ENCODE data around the gene SLCO1B3.
A peak's percentile ranks its signal among the peaks of the same experiment; 100 is the strongest.
"Not testable (repeated sequence)": the region's sequence is repeated elsewhere in the genome, so short reads cannot be mapped to it uniquely, and the experiment has no call there.

SLCO1B3 gene, protein sequence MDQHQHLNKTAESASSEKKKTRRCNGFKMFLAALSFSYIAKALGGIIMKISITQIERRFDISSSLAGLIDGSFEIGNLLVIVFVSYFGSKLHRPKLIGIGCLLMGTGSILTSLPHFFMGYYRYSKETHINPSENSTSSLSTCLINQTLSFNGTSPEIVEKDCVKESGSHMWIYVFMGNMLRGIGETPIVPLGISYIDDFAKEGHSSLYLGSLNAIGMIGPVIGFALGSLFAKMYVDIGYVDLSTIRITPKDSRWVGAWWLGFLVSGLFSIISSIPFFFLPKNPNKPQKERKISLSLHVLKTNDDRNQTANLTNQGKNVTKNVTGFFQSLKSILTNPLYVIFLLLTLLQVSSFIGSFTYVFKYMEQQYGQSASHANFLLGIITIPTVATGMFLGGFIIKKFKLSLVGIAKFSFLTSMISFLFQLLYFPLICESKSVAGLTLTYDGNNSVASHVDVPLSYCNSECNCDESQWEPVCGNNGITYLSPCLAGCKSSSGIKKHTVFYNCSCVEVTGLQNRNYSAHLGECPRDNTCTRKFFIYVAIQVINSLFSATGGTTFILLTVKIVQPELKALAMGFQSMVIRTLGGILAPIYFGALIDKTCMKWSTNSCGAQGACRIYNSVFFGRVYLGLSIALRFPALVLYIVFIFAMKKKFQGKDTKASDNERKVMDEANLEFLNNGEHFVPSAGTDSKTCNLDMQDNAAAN

DNA sequence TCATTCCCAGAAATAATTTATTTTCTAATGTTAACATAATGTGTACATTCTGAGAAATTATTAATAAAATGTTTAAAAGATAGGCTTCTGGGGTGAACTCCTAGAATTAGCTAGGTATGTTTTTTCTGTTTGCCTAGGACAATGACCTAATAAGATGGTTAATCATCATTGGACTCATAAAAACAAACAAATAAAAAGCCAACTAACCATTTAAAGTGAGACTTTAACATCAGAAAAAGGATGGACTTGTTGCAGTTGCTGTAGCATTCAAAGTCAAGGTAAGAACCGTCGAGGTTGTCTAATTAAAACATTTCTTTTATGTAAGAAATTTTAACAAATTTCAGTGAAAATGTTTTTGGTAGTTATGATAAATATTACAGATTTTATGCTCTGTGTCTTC is at the start of gene SLCO1B3:
SLCO1B3 (plus strand) TSS at position 219 of the 400 bp plus-strand sequence. CDS start 5,034 bp downstream, outside the sequence.
- DNase-seq: no peak

DNA sequence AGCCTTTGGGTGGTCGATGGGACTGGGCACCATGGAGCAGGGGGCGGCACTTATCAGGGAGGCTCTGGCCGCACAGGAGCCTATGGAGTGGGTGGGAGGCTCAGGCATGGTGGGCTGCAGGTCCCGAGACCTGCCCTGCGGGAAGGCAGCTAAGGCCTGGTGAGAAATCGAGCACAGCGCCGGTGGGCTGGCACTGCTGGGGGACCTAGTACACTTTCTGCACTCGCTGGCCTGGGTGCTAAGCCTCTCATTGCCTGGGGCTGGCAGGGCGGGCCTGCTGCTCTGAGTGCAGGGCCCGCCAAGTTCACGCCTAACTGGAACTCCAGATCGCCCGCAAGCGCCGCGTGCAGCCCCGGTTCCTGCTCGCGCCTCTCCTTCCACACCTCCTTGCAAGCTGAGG is 33.1 kb upstream of the SLCO1B3 start:
- no peak for DNase-seq

DNA sequence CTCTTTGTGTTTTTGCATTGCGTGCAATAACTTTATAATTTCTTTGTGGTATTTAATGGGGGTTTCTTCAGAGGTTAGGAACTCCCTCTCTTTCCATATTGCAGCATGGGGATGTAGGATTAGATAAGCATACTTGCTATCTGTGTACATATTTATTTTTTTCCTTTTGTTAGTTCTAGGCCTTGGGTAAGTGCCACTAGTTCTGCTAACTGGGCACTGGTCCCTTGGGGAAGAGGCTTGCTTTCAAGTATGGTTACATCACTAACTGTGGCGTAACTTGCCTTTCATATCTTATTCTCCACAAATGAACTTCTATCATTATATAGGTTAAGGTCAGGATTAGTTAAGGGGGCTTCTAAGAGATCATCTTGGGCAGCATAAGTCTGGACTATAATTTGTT is 31.5 kb upstream of the SLCO1B3 start:
- DNase-seq: no peak

DNA sequence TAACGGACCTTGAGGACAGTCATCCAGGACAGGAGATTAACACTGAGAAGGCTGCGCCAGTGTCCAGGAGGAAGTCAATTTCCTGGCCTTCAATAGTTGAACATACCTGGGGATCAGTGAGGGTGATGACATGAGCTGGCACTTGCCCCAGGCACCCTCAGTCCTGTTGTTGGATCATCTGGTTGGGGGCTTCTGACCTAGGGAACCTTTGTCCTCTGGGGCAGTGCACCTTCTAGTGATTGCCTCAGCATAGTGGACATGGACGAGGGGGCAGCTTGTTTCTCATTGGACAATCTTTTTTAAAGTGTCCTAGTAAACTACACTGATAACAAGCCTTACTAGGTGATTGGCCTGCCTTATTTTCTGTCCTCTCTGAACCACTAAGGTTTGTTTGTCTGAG is 30.5 kb upstream of the SLCO1B3 start:
- DNase-seq: not testable (repeated sequence)

DNA sequence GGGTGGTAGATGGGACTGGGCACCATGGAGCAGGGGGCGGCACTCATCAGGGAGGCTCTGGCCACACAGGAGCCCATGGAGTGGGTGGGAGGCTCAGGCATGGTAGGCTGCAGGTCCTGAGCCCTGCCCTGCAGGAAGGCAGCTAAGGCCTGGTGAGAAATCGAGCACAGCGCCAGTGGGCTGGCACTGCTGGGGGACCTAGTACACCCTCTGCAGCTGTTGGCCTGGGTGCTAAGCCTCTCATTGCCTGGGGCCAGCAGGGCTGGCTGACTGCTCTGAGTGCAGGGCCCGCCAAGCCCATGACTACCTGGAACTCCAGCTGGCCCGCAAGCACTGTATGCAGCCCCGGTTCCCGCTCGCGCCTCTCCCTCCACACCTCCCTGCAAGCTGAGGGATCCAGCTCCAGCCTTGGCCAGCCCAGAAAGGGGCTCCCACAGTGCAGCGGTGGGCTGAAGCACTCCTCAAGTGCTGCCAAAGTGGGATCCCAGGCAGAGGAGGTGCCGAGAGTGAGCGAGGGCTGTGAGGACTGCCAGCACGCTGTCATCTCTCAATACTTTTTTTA is 26.6 kb upstream of the SLCO1B3 start:
- DNase-seq: not testable (repeated sequence)

DNA sequence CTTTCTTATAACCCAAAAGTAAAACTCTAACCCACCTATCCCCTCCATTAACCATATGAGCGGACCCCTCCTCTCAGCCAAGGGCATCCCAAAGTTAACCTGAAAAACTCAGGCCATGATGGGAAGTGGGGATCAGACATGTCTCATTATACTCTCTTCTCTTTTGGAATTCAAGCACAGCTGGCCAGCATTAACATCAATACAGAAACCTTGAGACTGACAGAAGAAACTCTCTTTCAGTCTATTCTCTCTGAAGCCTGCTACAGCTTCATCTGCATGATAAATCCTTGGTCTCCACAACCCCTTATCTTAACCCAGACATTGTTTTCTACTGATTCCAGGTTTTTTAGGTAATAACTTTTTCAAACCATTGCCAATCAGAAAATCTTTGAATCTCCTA is 17.5 kb upstream of the SLCO1B3 start:
- no peak for DNase-seq

DNA sequence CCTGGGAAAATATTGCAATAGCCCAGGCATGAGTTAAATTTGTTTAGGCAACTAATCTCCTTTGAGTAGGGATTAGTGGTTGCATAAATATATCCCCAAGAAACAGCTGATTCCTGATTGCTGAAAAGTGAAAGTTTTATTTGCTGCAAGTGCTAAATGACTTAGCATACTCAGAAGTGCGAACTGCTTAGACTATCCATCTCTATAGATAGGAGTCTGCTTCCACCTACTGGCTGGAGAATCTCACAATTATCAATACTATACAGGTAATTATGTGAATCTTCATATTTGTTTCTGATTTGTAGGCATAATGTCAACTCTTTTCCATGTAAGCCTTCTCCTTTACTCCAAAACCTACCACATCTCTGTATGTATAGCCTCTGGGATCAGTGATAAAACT is 12.0 kb upstream of the SLCO1B3 start:
- peak; percentile 20 for DNase-seq

DNA sequence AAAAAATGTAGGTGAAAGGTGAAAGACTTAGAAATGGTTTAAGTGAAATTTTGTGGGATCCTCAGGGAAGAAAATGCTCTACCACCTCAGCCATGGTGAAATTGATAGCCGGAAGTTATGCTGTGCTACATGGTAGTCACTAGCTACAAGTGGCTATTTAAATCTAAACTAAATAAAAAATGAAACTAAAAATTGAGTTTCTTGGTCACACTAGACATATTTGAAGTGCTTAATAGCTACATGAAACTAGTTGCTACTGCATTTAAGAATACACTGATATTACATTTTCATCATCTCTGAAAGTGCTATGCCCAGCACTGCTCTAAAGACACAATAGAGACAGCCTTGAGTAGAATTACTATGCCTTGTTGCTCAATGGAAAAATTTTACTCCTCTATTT is 10.3 kb upstream of the SLCO1B3 start:
- DNase-seq: no peak

DNA sequence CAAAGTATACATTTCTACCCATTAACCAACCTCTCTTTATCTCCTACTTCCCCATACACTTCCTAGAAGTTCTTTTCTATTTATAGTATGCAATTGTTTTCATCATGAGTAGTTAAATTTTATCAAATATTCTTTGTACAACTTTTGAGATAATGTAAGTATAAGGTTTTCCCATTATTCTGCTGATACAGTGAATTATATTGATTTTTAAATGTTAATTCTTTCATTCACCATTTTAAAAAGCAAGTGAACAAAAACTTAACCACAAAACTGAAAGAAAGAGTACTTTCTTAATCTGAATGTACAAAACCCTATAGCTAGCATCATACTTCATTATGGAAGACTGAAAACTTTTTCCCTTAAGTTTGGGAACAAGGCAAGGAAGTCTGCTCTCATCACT is 9.5 kb upstream of the SLCO1B3 start:
- no peak for DNase-seq

DNA sequence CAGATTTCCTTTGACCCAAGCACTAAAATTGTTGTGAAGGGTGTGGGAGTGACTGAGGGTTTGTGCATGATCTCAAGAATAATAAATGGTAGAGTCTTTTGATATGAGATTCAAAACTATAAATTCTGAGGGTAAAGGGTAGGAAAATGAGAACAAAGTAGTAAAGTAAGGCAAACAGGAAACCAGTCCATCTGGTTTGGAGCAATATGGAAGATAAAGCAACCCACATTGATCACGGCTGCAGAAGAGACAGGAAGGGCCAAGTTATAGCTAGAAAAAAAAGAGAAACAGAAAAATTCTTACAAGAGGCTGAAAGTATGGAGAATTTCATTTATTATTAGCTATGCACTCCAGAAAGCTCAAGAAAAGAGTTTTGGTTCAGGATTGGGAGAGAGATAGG is 4.6 kb upstream of the SLCO1B3 start:
- DNase-seq: no peak

DNA sequence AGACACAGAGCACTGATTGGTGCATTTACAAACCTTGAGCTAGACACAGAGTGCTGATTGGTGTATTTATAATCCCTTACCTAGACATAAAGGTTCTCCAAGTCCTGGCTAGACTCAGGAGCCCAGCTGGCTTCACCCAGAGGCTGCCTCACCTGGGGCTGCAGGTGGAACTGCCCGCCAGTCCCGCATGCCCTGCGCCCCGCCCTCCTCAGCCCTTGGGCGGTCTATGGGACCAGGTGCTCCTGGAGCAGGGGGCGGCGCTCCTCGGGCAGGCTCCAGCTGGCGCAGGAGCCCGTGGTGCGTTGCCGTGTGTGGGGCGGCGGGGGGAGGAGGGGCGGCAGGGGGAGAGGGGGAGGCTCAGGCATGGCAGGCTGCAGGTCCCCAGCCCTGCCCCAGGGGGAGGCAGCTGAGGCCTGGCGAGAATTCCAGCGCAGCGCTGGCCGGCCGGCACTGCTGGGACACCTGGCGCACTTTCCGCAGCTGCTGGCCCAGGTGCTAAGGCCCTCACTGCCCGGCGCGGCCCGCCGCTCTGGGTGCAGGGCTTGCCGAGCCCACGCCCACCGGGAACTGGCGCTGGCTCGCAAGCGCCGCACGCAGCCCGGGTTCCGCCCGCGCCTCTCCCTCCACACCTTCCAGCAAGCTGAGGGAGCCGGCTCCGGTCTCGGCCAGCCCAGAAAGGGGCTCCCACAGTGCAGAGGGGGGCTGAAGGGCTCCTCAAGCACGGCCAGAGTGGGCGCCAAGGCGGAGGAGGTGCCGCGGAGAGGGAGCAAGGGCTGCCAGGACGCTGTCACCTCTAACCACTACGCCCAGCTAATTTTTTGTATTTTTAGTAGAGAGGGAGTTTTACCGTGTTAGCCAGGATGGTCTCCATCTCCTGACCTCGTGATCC is 3.1 kb upstream of the SLCO1B3 start:
- DNase-seq: no peak

DNA sequence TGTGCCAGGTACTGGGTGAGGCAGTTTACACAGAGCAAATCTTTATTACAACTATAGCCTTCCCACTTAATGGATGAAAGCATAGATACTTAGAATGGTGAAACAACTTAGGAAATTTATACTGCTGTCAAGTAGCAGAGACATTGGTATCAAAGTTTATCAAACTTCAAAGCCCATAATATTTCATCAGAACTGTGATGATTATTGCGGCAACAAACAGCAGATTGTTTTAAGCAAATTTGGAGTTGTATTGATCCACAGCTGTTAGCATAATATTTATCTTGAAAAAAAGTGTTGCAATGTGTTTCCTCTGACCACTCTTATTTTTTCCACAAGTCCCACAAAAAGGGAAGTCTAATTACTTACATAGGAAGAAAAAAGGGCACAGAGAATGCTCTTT is 2.0 kb upstream of the SLCO1B3 start:
- no peak for DNase-seq

DNA sequence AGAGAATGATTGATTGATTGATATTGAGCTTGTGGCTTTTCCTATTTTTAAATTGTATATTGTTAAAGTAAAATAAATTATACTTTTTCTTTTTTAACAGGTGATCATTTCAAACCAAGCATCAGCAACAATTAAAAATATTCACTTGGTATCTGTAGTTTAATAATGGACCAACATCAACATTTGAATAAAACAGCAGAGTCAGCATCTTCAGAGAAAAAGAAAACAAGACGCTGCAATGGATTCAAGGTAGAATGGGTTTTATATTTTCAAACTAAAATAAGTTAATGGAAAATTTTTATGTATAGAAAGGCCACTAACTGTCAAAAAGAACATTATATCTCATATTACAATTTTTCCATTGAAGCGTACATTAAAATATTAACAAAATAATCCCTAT is 5.1 kb downstream of the SLCO1B3 start:
- no peak for DNase-seq

DNA sequence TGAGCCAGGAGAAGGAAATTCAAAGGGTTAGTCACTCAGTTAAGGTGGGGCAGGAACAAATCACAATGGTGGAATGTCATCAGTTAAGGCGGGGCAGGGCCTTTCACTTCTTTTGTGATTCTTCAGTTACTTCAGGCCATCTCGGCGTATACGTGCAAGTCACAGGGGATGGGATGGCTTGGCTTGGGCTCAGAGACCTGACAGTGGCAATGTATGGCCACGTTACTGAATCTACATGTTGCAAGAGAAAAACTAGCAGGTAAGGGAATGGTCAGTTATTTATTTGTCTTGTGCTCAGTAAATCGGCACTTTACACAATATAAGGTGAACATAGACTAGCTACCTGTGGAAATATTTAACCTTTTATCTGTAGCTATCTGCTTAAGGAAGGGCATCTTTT is 11.9 kb downstream of the SLCO1B3 start:
- no peak for DNase-seq

DNA sequence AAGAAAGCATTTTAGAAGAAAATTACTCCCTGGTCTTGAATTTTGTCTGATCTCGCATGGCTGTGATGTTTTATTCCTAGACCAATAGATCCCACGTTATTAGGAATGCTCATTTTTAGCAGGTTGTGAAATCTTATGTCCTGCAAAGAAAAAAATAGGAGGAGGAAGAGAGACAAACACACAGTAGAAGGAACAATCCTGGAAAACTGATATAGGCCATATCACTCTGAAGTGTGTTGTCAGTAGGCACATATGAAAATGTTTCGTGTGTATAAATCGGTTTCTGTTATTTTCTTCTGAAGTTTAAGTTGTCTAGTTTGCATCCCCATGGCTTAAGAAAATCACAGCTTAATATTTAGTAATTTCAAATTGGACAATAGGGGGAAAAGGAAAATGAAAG is 12.4 kb downstream of the SLCO1B3 start:
- DNase-seq: no peak

DNA sequence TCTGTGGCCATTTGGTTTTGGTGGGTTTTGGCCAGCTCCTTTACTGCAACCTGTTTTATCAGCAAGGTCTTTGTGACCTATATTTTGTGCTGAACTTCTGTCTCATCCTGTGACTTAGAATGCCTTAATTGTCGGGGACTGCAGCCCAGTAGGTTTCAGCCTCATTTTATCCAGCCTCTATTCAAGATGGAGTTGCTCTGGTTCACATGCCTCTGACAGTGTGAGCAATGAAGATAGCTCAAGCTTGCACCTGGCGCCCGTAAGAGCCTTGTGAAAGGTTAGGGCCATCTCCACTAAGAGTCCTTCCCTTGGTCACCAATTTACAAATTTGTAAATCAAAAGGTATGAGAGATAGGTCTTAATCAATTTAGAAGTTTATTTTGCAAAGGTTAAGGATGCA is 19.4 kb downstream of the SLCO1B3 start:
- DNase-seq: no peak

DNA sequence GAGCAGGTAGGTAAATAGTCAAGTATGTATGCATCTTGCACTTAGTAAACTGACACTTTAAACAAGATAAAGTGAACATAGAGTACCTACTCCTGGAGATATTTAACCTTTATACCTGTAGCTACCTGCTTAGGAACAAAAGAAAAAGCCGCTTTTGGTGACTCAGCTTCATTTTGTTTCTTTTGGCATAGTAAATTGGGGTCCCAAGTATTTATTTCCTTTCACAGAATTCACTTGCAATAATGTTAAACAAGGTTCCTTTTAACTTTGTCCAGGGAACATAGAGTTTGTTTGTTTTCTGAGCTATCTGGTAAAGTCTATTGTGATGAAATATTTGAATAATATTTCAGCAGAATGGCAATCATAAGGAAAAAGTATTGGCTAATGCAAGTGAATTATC is 20.0 kb downstream of the SLCO1B3 start:
- DNase-seq: no peak

DNA sequence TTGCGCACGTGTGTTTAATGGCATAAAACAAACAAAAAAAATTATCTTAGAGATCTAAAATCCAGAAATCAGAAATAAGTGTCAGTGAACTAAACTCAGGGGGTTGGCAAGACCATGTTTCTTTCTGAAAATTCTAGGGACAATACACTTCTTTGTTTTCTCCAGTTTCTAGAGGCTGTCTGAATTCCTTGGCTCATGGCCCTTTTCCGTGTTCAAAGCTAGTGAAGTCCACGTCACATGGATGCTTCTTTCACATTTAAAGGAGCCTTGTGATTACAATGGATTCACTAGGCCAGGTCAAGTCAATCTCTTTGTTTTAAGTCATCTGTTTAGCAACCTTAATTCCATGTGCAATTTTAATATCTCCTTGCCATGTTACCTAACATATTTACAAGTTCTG is 22.4 kb downstream of the SLCO1B3 start:
- no peak for DNase-seq

DNA sequence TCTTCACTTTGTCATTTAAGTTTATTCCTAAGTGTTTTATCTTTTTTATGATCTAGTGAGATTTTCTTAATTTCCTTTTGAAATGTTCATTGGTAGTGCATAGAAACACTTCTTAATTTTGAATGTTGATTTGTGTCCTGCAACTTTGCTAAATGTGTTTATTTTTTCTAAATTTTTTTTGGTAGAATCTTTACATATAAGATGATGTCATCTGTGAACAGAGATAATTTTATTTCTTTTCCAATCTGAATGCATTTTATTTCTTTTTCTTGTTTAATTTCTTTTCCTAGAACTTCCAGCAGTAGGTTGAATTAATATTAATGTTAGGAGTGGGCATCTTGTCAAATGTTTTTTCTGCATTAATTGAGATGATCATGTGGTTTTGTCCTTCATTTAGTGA is 42.1 kb downstream of the SLCO1B3 start:
- DNase-seq: no peak

DNA sequence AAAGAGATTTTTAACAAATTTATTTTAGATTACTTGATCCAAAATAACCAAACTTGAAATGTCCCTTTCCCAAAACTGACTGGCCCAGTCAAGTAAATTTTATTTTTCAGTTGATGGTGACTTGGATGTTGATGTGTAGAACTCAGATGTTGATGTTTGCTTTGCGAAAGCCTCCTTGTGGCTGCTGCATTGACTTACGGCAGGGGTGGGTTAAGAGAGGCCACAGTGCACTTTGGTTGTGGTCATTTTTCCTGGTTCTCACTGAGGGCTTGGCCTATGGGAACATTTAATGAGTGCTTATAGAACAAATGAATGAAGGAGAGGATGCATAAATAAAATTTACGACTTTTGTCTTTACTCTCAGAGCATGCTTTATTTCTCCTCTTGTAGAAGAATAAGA is 52.6 kb downstream of the SLCO1B3 start:
- no peak for DNase-seq

DNA sequence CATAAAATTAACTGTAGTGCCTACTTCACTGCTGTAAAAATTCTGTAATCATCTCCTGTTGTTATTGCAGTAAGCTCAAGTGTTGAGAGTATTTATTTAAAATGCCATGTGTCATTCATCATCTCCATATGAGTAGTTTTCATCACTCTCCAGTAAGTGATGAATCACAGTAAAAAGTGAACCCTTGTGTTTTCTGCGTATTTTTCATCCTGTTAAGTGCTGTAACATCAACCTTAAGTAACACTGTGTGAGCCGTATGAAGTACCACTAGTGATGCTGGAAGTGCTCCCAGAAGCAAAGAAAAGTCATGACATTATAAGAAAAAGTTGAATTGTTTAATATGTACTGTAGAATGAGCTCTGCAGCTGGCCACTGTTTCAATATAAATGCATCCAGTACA is 55.4 kb downstream of the SLCO1B3 start:
- DNase-seq: no peak

DNA sequence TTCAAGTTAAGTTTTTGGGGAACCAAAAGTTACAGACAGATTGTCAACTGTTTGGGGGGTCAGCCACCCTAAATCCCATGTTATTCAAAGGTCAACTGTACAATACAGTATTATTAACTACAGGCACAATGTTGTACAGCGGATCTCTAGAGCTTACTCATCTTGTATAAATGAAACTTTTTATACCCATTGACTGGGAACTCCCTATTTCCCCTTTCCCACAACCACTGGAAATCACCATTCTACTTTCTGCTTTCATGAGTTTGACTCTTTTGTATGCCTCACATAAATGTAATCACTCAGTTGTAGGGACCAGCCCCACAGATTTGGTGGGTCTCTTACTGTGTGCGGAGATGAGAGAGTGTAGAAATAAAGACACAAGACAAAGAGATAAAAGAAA is 57.8 kb downstream of the SLCO1B3 start:
- DNase-seq: no peak

DNA sequence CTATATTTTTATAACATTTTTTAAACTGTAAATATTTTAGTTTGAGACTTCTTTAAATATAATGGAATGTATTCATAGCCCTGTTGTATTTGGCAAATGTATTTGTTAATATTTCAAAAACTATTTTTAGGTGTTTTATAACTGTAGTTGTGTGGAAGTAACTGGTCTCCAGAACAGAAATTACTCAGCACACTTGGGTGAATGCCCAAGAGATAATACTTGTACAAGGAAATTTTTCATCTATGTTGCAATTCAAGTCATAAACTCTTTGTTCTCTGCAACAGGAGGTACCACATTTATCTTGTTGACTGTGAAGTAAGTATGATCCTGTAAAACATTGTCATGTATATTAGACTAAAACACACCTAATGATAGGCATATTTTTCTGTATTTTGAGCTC is 72.8 kb downstream of the SLCO1B3 start:
- no peak for DNase-seq

Measured in EL (cell line).